HG03575 (cell line): ENCODE data around the gene PCED1A.

ENCODE experiments used
- ATAC-seq: cut with Tn5 transposase; IDR thresholded peaks from one replicate; pipeline ENCODE4 v1.9.1; 2021; ENCODE audit not compliant: unreplicated experiment, insufficient number of reproducible peaks, low FRiP score; ENCODE audit errors: extremely low read depth

PCED1A gene

GRCh38 chr20:2795451-2795850, 45.0 kb downstream of the PCED1A start:
- ATAC-seq, result no peak

GRCh38 chr20:2794866-2795447, 45.5 kb downstream of the PCED1A start:
- no peak for ATAC-seq

- no peak for ATAC-seq
Measured at GRCh38 chr20:2794202-2794748, 46.2 kb downstream of the PCED1A start.

- no peak for ATAC-seq
Measured at GRCh38 chr20:2793471-2793870, 47.0 kb downstream of the PCED1A start.
